22Rv1 (cell line): ENCODE results near the gene CREB5.

Experiments used
- CTCF ChIP-seq: fragments of 450-650 bp; IDR thresholded peaks from 2 replicates; pipeline ENCODE4 v1.5.1; 2017; ENCODE audit warnings: mild to moderate bottlenecking
- ZFX ChIP-seq: fragments of 450-650 bp; IDR thresholded peaks from 2 replicates; pipeline ENCODE4 v1.6.1; 2017; ENCODE audit warnings: antibody characterized with exemption, borderline replicate concordance

GRCh38 chr7:28405662-28406061, 6.7 kb upstream of the CREB5 start:
- TF ChIP-seq ZFX (no peak), CTCF (no peak)
